GM21390 (cell line): ENCODE measurements around the gene GRHPR.
A peak's percentile ranks its signal among the peaks of the same experiment; 100 is the strongest.
"Not testable (repeated sequence)": the region's sequence is repeated elsewhere in the genome, so short reads cannot be mapped to it uniquely, and the experiment has no call there.

ENCODE experiments used
- ATAC-seq: cut with Tn5 transposase; IDR thresholded peaks from one replicate; pipeline ENCODE4 v1.9.1; 2021; ENCODE audit not compliant: unreplicated experiment

Gene GRHPR

DNA sequence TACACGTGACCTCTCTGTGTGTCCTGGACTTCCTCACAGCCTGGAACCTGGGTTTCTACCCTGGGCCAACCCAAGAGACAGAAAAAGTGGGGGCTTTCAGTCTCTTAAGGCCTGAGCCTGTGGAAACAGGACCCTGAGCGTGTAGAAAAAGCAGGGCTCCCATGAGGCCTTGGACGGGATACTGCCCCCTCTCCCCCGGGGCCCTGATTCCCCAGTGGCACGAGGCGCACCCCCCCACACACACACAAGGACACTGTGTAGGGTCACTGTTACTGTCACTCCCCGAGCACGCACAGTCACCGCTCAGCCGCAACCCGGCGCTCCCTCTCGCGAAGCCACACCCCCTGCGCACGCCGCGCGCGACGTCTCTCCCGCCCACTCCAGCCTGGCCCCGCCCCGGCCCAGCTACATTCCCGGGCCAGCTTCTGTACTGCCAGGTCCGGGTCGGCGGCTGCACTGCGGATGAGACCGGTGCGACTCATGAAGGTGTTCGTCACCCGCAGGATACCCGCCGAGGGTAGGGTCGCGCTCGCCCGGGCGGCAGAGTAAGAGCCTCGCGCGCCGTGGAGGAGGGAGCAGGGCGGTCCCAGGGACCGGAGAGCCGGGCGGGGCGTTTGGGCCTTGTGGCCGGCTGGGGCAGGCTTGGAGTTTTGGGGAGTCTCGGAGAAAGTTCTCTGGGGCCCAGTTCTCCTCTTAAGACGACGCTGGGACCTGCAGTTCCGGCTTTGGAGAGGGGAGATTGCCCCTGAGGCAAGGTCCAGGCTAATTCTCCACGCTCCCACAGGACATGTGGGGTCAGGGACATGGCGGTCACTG is at the start of gene GRHPR:
Gene GRHPR, plus strand, starts transcription at position 408 of the 816 bp plus-strand sequence. Its CDS starts 55 bp downstream, at position 463.
- ATAC-seq, result peak; percentile 96

DNA sequence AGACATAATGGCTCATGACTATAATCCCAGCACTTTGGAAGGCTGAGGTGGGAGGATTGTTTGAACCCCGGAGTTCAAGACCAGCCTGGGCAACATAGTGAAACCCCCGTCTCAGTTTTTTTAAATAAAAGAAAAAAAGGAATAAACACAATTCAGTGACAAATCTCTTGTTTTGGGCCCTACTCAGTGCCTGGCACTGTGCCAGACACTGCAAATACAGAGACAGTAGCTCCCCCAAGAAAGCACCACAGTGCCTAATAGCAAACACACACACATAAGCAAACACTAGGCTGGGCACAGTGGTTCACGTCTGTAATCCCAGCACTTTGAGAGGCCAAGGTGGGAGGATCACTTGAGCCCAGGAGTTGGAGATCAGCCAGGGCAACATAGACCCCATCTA is 49.7 kb upstream of the GRHPR start:
- ATAC-seq, result no peak

DNA sequence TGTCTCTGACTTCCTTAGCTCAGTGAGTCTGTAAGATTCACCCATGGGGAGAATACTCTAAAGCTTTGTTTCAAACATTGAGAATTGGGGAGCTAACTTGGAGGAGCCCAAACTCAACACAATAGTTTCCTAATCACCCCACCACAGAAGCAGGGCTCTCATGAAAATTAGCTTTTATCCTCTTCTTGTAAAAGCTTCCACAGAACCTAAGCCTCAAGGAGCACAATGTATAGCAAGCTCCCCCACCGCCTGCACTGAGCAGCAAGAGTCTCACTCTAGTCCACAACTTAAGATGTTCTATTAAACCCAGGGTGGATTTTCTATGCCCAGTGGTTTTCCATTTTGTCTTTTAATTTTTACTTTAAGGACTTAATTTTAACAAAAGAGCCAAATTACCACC is 48.9 kb upstream of the GRHPR start:
- no peak for ATAC-seq

DNA sequence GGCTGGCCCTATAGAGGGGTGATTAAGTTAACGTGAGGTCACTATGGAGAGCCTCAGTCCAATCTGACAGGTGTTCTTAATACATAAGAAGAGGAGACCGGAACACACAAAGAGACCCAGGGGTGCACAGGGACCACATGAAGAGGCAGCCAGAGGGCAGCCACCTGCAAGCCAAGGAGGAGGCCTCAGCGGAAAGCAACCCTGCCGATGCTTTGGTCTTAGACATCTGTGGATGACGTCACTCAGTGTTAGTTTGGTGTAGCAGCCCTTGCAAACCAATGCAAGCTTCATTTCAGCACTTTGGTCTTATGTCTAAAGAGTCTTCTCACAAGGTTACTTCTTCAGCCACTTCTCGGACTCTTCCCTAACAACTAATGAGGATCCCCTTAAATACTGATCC is 47.6 kb upstream of the GRHPR start:
- peak; percentile 35 for ATAC-seq

GRCh38 chr9:37377688-37378612 is 44.5 kb upstream of the GRHPR start:
- ATAC-seq, result no peak

- no peak for ATAC-seq
Measured at GRCh38 chr9:37378613-37379004, 43.9 kb upstream of the GRHPR start.

GRCh38 chr9:37379835-37380234 is 42.7 kb upstream of the GRHPR start:
- ATAC-seq, result no peak

DNA sequence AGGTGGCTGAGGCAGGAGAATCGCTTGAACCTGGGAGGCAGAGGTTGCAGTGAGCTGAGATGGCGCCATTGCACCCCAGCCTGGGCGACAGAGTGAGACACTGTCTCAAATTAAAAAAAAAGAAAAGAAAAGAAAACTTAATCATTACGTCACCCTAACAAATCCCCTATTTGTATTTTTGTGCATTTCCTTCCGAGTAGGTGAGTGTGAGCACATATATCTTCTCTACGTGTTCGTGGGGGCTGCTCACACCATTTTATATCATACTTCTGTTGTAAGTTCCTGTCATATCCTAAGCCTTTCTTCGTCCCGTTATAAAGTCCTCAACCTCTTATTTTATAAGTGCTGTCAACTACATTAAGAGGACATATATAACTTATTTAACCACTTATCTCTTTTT is 41.9 kb upstream of the GRHPR start:
- no peak for ATAC-seq

GRCh38 chr9:37381094-37381741 is 41.3 kb upstream of the GRHPR start:
- no peak for ATAC-seq

DNA sequence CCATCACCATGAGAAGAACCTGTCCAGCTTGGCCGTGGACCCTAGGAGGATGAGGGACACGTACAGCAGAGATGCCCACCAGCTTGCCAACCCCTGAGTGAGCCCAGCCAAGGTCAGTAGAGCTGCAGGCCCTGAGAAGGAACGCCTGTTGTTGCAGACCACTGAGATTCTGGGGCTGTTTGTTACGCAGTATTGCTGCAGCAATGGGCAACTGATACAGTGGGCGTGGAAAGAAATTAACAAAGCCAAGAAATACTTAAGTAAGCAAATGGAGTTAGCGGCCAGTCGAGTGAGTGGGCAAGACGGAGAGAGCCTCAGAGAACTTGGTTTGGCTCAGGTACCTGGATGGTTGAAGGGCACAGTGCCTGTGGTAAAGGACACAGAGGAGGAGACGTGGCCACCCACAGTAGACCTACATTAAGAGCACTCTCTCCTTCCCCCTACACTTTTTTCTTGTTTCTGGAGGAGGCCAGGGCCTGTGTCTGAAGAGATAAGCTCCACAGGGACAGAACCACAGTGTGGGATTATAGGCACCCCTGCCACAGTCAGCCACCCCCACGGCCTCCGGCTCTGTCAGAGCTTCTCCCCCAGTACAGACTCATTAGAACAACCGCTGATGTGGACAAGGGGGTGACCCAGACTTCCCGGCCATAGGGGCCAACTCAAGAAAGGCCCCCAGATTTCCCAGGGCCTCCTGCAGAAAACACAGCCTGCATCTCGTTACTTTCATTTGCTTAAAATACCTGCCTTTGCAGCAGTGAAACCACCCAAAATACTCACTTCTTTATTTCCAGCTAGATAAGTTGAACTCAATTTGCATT is 40.1 kb upstream of the GRHPR start:
- peak; percentile 40 for ATAC-seq

GRCh38 chr9:37382982-37383357 is 39.5 kb upstream of the GRHPR start:
- no peak for ATAC-seq

DNA sequence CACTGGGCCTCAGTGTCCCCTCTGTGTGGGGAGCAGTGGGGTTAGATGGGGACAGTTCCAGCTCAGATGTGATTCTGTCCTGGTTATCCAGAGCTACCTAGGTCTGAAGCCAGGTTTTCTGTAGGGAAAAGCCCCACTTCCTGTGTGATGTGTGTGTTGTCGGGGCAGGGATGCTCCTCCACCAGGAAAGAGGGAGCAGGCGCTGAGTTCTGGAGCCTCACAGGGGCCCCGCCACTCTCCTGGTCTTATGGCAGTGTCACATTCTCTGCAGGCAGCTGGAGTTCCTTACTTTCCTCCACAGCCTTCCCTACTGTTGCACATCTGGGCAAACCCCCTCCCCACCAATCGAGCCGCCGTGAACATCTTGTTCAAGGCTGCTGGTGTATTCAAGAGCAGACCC is 39.1 kb upstream of the GRHPR start:
- no peak for ATAC-seq

GRCh38 chr9:37383876-37384746 is 38.4 kb upstream of the GRHPR start:
- no peak for ATAC-seq

GRCh38 chr9:37385286-37385685 is 37.2 kb upstream of the GRHPR start:
- no peak for ATAC-seq

DNA sequence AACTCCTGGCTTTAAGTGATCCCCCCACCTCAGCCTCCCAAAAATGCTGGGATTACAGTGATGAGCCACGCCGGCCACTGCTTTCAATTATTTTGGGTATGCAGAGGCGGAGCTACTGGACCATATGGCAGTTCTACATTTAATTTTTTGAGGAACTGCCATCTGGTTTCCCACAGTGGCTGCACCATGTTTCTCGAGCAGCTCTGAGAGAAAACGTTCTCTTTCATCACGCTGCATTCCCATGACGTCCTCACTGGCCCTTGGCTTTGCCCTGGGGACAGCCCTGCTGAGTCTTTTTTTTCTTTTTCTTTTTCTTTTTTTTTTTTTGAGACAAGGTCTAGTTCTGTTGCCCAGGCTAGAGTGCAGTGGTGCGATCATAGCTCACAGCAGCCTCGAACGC is 35.5 kb upstream of the GRHPR start:
- no peak for ATAC-seq

DNA sequence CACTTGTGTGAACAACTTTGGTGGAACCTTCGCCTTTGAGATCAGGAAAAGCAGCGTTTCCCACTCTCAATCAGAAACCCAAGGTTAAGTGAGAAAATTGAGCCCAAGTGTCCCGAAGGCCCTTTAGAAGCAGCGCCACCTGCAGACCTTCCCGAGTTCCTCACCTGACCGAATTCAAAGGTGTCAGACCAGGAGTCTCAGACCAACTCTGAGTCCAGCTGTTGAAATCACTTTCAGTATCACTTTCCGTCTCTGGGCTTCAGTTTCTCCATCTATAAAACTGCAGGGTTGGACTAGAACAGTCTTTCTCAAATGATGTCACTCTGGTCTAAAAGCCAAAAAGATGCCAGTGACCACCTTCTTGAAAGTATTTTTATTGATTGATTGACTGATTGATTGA is 31.7 kb upstream of the GRHPR start:
- ATAC-seq, result peak; percentile 82

DNA sequence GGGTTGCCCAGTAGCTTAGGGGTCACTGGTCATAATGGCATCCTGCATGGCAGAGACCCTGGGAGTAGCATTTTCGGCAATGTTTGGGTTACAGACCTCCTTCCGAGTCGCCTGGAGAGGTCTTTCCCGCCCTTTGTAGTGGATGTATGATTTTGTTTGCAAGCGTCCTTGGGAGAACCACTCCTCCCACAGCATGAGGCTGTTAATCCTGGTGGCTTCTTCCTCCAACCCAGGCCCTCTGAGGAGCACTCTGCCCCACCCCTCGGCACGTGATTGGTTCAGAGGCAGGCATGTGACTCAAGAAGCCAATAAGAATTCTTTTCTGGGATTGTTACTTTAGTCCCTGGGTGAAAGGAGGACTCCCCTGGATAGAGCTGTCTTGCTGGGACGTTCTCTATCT is 30.2 kb upstream of the GRHPR start:
- no peak for ATAC-seq

GRCh38 chr9:37395229-37395628 is 27.3 kb upstream of the GRHPR start:
- ATAC-seq, result no peak

DNA sequence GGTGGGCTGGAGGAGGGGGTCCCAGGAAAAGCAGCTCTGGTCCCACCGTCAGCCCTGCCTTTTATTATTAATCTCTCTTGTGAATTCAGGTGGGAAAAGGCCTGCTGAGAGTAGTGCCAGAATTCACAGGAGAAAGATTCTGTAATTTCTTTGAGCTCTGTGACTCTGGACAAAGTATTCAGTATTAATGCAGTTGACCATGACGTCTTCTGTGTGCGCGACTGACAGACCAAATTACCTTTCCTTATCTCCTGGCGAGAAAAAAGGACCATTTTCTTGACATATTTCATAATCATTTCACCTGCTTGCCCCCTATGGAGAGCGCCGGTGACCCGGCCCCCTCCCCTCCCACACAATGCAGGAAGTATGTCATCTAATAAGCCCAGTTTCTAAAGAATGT is 26.8 kb upstream of the GRHPR start:
- no peak for ATAC-seq

DNA sequence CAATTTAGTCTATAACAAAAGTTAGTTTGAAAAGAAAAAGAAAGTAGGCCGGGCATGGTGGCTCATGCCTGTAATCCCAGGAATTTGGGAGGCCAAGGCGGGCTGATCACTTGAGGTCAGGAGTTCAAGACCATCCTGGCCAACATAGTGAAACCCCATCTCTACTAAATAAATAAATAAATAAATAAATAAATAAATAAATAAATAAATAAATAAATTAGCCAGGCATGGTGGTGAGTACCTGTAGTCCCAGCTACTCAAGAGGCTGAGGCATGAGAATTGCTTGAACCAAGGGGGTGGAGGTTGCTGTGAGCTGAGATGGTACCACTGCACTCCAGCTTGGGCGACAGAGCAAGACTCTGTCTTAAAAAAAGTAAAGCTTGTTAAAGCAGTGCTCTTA is 24.5 kb upstream of the GRHPR start:
- ATAC-seq, result not testable (repeated sequence)
